Spleen (tissue), 7 donors: ENCODE data around the gene TSC22D2.

ENCODE experiments used
- CTCF ChIP-seq, 11 experiments: fragments of 200-600 bp in 7 of 11; fragments of 450-650 bp in 4 of 11; sonication (generic) in 4 of 11; IDR thresholded peaks in 8 of 11; conservative IDR thresholded peaks in 3 of 11; 1 replicate in 7 of 11; 2 replicates in 4 of 11; pipeline versions ENCODE4 v1.4.0 to v1.8.0; 2016 to 2021; ENCODE audit warnings: antibody characterized with exemption in 11 of 11, inconsistent platforms in 4 of 11, mild to moderate bottlenecking in 1 of 11
- POLR2A ChIP-seq, 3 donors: fragments of 450-650 bp; IDR thresholded peaks; one replicate each; pipeline ENCODE4 v1.5.1; 2017; ENCODE audit warnings: antibody characterized with exemption in 3 of 3, mild to moderate bottlenecking in 1 of 3
- donor health status: DM: no; HTN: no; CAD: no; lungs with moderate emphysema.
- donor health status: DM: no; HTN: no; CAD: no.
- donor health status: DM: no; HTN: no; CAD: no.

DNA sequence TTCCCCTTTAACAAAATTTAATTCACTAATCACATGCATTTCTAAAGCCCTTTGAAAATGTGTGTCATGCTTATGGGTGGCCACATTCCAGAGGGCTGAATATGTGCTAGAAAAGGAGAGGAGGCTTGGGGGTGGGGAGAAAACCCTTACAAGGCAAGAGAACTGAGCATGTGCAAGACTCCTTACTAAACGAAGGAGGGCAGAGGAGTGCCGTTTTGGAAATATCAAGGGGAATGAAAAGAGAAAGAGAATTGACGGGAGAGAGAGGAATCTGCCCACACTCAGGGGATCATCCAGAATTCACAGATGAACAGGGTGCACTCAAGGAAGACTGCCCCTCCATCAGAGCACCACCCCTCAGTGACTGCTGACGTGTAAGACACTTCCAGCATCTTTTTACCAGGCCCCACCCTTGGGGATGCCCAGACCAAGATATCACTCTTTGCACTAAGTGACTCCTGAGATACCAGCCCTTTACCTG is 37.9 kb upstream of the TSC22D2 start:
- TF ChIP-seq CTCF (IDR thresholded peaks at IDR 0.05 in 8 of 11, conservative IDR thresholded peaks at IDR 0.05 in 3 of 11) (no peak), POLR2A (IDR thresholded peaks at IDR 0.05) (no peak)
